ENCODE data around the gene SMIM26. TPM values are rescaled to one million over a fixed set of nuclear protein-coding genes. Genes with fewer than 3 reads are reported as not detected.
"Not testable (repeated sequence)": the region's sequence is repeated elsewhere in the genome, so short reads cannot be mapped to it uniquely, and the experiment has no call there.

Gene SMIM26
- total and polyA plus RNA-seq, 8 donors = 29.2 to 187 (median 138) TPM

DNA sequence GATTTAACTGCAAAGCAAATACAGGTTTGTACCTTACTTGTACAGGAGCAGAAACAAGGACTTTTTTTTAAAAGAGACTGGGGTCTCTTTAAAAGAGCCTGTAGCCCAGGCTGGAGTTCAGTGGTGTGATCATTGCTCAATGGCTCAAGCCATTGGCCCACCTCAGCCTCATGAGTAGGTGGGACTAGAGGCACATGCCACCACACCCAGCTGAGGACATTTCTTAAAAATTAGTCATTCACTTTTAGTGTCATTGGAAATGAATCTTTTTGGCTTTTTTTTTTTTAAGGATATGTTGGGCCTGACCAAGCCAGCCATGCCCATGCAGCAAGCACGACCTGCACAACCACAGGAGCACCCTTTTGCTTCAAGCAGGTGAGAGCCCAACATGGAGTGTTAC, 42.6 kb upstream of the SMIM26 start:
- Histone ChIP-seq H3K9me3 (no peaks in the 10 kb centered on the region), H3K4me1 (no peaks in the 10 kb centered on the region), H3K27me3 (no peaks in the 10 kb centered on the region), H3K4me3 (no peak overlapping the region), H3K36me3 (peaks cover 52 to 94% (median 75%) of the 10 kb centered on the region in 4 donors), H3K27ac (no peak overlapping the region)
- 89 to 100% (median 96%) methylated on average over 1 of the region's 1 CpG for WGBS, 5 donors
- intact Hi-C loops (cut with DNase I; ENCODE audit: low total_unique reads) = no loop called here
- no peak for TF ChIP-seq POLR2A (IDR thresholded peaks at IDR 0.05)
- no peak for DNase-seq

DNA sequence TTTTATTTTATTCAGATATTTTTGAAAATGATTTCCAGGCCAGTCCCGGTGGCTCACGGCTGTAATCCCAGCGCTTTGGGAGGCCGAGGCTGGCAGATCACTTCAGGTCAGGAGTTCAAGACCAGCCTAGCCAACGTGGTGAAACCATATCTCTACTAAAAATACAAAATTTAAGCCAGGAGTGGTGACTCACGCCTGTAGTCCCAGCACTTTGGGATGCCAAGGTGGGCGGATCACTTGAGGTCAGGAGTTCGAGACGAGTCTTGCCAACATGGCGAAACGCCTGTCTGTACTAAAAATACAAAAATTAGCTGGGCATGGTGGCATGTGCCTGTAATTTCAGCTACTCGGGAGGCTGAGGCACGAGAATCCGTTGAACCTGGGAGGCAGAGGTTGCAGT, 40.5 kb upstream of the SMIM26 start:
- H3K4me1 ChIP-seq; H3K27ac ChIP-seq; H3K4me3 ChIP-seq; H3K27me3 ChIP-seq; H3K9me3 ChIP-seq; DNase-seq; intact Hi-C loops (cut with DNase I; ENCODE audit: low total_unique reads): not testable (repeated sequence)
- H3K36me3 ChIP-seq = peaks cover 73 to 98% (median 91%) of the 10 kb centered on the region in 4 donors
- WGBS, 5 donors = 78 to 84% (median 81%) methylated on average over 14 of the region's 14 CpGs

DNA sequence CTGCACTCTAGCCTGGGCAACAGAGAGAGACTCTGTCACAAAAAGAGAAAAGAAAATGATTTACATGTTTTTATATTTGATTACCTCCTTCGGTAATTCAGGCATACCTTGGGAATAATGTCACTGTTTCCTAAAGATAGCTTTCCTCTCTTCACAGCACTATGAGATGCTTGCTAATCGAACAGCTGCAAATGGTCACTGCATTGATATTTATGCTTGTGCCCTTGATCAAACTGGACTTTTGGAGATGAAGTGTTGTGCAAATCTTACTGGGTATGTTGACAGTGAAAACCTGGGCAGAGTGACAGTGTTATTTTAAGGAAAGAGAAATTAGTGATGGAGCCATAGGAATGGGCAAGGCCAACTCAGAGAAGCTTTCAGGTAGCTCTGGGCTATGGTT, 39.9 kb upstream of the SMIM26 start:
- no peak overlapping the region for H3K27ac ChIP-seq
- no peak overlapping the region for H3K4me3 ChIP-seq
- intact Hi-C loops (cut with DNase I; ENCODE audit: low total_unique reads) = no loop called here
- H3K9me3 ChIP-seq = no peaks in the 10 kb centered on the region
- no peaks in the 10 kb centered on the region for H3K27me3 ChIP-seq
- TF ChIP-seq POLR2AphosphoS5 (IDR thresholded peaks at IDR 0.05) = no peak
- no peak for TF ChIP-seq POLR2A (IDR thresholded peaks at IDR 0.05)
- TF ChIP-seq, protein P1, sequence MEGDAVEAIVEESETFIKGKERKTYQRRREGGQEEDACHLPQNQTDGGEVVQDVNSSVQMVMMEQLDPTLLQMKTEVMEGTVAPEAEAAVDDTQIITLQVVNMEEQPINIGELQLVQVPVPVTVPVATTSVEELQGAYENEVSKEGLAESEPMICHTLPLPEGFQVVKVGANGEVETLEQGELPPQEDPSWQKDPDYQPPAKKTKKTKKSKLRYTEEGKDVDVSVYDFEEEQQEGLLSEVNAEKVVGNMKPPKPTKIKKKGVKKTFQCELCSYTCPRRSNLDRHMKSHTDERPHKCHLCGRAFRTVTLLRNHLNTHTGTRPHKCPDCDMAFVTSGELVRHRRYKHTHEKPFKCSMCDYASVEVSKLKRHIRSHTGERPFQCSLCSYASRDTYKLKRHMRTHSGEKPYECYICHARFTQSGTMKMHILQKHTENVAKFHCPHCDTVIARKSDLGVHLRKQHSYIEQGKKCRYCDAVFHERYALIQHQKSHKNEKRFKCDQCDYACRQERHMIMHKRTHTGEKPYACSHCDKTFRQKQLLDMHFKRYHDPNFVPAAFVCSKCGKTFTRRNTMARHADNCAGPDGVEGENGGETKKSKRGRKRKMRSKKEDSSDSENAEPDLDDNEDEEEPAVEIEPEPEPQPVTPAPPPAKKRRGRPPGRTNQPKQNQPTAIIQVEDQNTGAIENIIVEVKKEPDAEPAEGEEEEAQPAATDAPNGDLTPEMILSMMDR (IDR thresholded peaks at IDR 0.05) = no peak
- TF ChIP-seq EP300 (IDR thresholded peaks at IDR 0.05) = no peak
- H3K36me3 ChIP-seq = peaks cover 78 to 98% (median 93%) of the 10 kb centered on the region in 4 donors
- DNase-seq = no peak
- no peaks in the 10 kb centered on the region for H3K4me1 ChIP-seq
- 90 to 97% (median 94%) methylated on average over 2 of the region's 2 CpGs for WGBS, 5 donors

DNA sequence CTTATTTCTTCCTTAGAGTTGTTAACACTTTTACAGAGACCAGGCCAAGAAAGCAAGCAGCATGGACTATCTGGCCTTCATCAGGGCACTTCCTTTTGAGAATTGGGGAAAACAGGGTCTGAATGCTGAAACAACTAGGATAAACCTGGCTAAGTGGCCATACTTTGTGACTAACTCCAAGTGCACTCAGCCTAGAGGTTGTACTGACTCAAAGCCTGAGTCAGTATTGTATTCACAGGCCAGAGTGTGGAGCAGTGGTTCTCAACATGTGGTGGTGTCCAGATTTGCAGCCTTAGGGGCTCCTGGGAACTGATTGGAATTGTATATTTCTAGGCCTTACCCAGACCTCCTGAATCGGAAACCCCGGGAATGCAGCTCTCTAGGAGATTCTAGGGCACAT, 39.4 kb upstream of the SMIM26 start:
- 97 to 100% (median 98%) methylated on average over 2 of the region's 2 CpGs for WGBS, 5 donors
- no peak for DNase-seq
- Histone ChIP-seq H3K27me3 (no peaks in the 10 kb centered on the region), H3K9me3 (no peaks in the 10 kb centered on the region), H3K4me3 (no peak overlapping the region), H3K4me1 (no peaks in the 10 kb centered on the region), H3K27ac (no peak overlapping the region), H3K36me3 (peaks cover 83 to 100% (median 98%) of the 10 kb centered on the region in 4 donors)
- TF ChIP-seq, protein P1 (IDR thresholded peaks at IDR 0.05) = no peak
- TF ChIP-seq EP300 (IDR thresholded peaks at IDR 0.05) (no peak), POLR2AphosphoS5 (IDR thresholded peaks at IDR 0.05) (no peak), POLR2A (IDR thresholded peaks at IDR 0.05) (no peak)
- intact Hi-C loops (cut with DNase I; ENCODE audit: low total_unique reads) = no loop called here

DNA sequence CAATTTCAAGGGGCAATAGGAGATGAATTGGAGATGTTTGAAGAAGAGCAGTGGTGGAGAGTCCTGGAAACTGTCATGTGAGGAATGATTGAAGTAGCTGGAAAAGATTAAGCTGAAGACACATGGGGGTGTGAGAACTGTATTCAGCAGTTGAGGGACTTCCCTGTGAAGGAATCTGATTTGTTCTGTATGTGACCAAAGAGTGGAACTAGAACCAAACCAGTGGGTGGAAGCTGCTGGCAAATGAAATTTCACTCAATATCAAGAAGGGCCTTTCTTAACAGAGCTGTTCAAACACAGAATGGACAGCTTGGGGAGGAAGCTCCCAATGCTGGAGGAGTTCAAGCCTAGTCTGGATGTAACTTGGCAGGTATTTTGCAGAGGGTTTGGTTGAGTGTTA, 38.2 kb upstream of the SMIM26 start:
- no peak for TF ChIP-seq EP300 (IDR thresholded peaks at IDR 0.05)
- no peak for TF ChIP-seq POLR2AphosphoS5 (IDR thresholded peaks at IDR 0.05)
- no peak for TF ChIP-seq POLR2A (IDR thresholded peaks at IDR 0.05)
- TF ChIP-seq, protein P1 (IDR thresholded peaks at IDR 0.05) = no peak
- intact Hi-C loops (cut with DNase I; ENCODE audit: low total_unique reads) = no loop called here
- H3K4me1 ChIP-seq = peaks cover 0 to 5% (median 0%) of the 10 kb centered on the region in 4 donors
- no peaks in the 10 kb centered on the region for H3K9me3 ChIP-seq
- H3K27me3 ChIP-seq = no peaks in the 10 kb centered on the region
- H3K27ac ChIP-seq = no peak overlapping the region
- peaks cover 92 to 100% (median 99%) of the 10 kb centered on the region in 4 donors for H3K36me3 ChIP-seq
- DNase-seq = no peak
- H3K4me3 ChIP-seq = no peak overlapping the region
